IgD-negative memory B cell (primary cell): ENCODE results near the gene SMIM29. TPM values are rescaled to one million over a fixed set of nuclear protein-coding genes. Genes with fewer than 3 reads are reported as not detected.

Source experiments
- H3K27ac Mint-ChIP-seq, 3 donors: one replicate each; pipeline ENCODE4 v1.8.0; 2020 to 2022; ENCODE audit warnings: mild to moderate bottlenecking in 3 of 3, mixed read lengths in 3 of 3, moderate library complexity in 1 of 3
- H3K27me3 Mint-ChIP-seq: one replicate; pipeline ENCODE4 v1.8.0; 2021; ENCODE audit warnings: mixed read lengths
- H3K36me3 Mint-ChIP-seq: one replicate; pipeline ENCODE4 v1.8.0; 2020; ENCODE audit warnings: mild to moderate bottlenecking, mixed read lengths
- H3K4me1 Mint-ChIP-seq, 3 donors: one replicate each; pipeline ENCODE4 v1.8.0; 2020 to 2022; ENCODE audit warnings: mixed read lengths in 3 of 3, mild to moderate bottlenecking in 1 of 3
- H3K4me3 Mint-ChIP-seq, 4 donors: one replicate each; pipeline ENCODE4 v1.8.0; 2020 to 2022; ENCODE audit warnings: mild to moderate bottlenecking in 4 of 4, mixed read lengths in 4 of 4, moderate library complexity in 3 of 4
- H3K9me3 Mint-ChIP-seq, 3 donors: one replicate each; pipeline ENCODE4 v1.8.0; 2020 to 2021; ENCODE audit warnings: mixed read lengths in 3 of 3, mild to moderate bottlenecking in 1 of 3
- polyA plus RNA-seq: library from polyadenylated mRNA; unstranded; fragments of 300-500 nt; fragmentation: Illumina TruSeq; gene quantifications from one replicate; pipeline ENCODE4 v1.2.3, GENCODE V29; 2021

Gene SMIM29
- polyA plus RNA-seq, 1 donor from 2014 or later: 66.2 TPM

GRCh38 chr6:34204693-34205092 lies 44.1 kb downstream of the SMIM29 start:
- Mint-ChIP-seq H3K27ac (no peak overlapping the region), H3K4me3 (no peak overlapping the region), H3K9me3 (peaks cover 0 to 2% (median 0%) of the 10 kb centered on the region in 3 donors), H3K4me1 (peaks cover 0 to 2% (median 0%) of the 10 kb centered on the region in 3 donors), H3K27me3 (no peaks in the 10 kb centered on the region), H3K36me3 (no peaks in the 10 kb centered on the region)

GRCh38 chr6:34202329-34203201 lies 46.2 kb downstream of the SMIM29 start:
- Mint-ChIP-seq H3K4me3 (no peak overlapping the region), H3K27me3 (no peaks in the 10 kb centered on the region), H3K27ac (peak overlapping the region in 1 of 3 donors; percentile 27), H3K36me3 (no peaks in the 10 kb centered on the region), H3K4me1 (peaks cover 0 to 2% (median 0%) of the 10 kb centered on the region in 3 donors), H3K9me3 (peaks cover 0 to 2% (median 0%) of the 10 kb centered on the region in 3 donors)

DNA sequence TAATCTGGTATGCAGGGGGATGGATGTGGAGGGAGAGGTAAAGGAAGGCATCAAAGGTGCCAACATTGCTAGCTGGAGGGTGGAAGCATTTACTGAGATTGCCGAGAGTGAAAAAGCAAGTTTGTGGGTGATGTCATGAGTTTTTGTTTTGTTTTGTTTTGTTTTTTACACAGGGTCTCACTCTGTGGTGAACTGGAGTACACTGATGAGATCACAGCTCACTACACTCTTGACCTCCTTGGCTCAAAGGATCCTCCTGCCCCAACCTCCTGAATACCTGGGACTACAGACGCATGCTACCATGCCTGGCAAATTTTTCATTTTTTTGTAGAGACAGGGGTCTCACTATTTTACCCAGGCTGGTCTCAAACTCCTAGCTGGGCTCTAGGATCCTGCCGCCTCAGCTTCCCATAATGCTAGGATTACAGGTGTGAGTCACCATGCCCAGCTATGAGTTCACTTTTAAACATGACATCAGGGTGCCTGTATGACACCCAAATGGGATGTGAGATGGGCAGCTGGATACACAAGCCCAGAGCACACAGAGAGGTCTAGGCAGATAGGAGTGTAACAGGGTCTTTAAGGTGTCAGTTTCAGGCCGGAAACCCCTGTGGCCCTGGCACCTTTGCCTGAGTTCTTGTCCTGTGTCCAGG lies 47.2 kb downstream of the SMIM29 start:
- peaks cover 0 to 5% (median under 1%) of the 10 kb centered on the region in 3 donors for H3K4me1 Mint-ChIP-seq
- H3K27ac Mint-ChIP-seq: peak overlapping the region in 1 of 3 donors; percentile 27
- H3K9me3 Mint-ChIP-seq: peaks cover 0 to 2% (median 0%) of the 10 kb centered on the region in 3 donors
- H3K4me3 Mint-ChIP-seq: peak overlapping the region in 1 of 4 donors; percentile 14
- no peaks in the 10 kb centered on the region for H3K27me3 Mint-ChIP-seq
- H3K36me3 Mint-ChIP-seq: no peaks in the 10 kb centered on the region

DNA sequence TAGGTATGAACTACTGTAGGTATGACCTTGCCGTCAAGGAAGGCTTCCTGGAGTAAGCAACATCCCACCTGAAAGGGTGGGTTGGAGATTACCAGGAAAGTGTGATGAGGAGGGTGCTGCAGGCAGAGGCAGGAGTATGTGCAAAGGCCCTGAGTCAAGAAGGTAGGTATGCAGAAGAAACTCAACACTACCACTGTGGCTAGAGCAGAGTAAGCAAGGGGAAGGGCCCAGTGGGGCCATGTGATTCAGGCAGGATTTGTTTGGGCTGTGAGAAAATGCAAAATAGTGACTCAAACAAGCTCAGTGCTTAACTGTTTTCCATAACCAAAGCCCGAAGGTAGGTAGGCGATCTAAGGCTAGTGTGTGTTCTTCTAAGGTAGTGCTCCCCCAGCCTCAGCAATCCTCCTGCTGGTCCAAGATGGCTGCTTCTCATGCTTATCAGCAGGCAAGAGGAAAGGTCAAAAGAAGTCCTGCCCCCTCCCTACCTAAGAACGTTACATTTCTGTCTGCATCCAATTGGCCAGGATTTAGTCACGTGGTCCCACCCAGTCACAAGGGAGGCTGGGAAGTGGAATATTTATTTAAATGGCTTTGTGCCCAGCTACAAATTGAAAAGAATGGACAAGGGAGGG lies 48.4 kb downstream of the SMIM29 start:
- peaks cover 0 to 7% (median 6%) of the 10 kb centered on the region in 3 donors for H3K4me1 Mint-ChIP-seq
- no peak overlapping the region for H3K4me3 Mint-ChIP-seq
- H3K27me3 Mint-ChIP-seq: no peaks in the 10 kb centered on the region
- peak overlapping the region in 1 of 3 donors; percentile 68 for H3K27ac Mint-ChIP-seq
- peaks cover 0 to 2% (median 0%) of the 10 kb centered on the region in 3 donors for H3K9me3 Mint-ChIP-seq
- H3K36me3 Mint-ChIP-seq: no peaks in the 10 kb centered on the region

DNA sequence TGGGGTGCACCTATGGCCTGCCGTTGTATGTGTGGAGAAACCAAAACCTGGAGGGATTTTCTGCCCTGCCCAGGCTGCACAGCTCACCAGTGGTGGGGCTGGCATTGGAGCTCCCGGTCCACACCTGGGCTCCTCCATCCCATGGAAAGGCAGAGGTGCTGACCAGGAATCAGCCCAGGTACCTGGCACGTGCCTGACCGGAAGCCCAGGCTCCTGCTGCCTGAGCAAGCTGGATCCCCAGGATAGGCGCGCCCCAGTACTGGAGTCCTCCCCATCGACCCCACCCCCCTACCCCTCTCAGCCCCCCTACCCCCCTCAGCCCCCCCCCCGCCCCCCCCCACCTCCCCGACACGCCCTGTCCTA lies 52.0 kb downstream of the SMIM29 start:
- Mint-ChIP-seq H3K27me3 (no peaks in the 10 kb centered on the region), H3K4me1 (peaks cover 2 to 7% (median 6%) of the 10 kb centered on the region in 3 donors), H3K4me3 (peak overlapping the region; percentile 74 to 91 (median 86)), H3K27ac (no peak overlapping the region), H3K9me3 (peaks cover 0 to 1% (median 0%) of the 10 kb centered on the region in 3 donors), H3K36me3 (no peaks in the 10 kb centered on the region)

Other genes starting within 250 kb of the SMIM29 start
- gene GRM4, start 102.9 kb downstream of the SMIM29 start, polyA plus RNA-seq: not detected
- 68.3 TPM for gene HMGA1, start 12.1 kb downstream of the SMIM29 start, polyA plus RNA-seq
- gene NUDT3, start 143.7 kb upstream of the SMIM29 start, polyA plus RNA-seq: 11.2 TPM
- gene RPS10, start 177.1 kb upstream of the SMIM29 start, polyA plus RNA-seq: 2,052 TPM
- gene PACSIN1, start 217.1 kb upstream of the SMIM29 start, polyA plus RNA-seq: not detected